ENCODE measurements around the gene PCSK4.

PCSK4 gene

GRCh38 chr19:1445185-1445931, 44.8 kb downstream of the PCSK4 start (continued):
- TF ChIP-seq ZBTB26 (tag by site-specific recombination; optimal IDR thresholded peaks at IDR 0.05) (peak; percentile 88), OSR2 (tag by site-specific recombination; IDR thresholded peaks at IDR 0.05) (peak; percentile 78), ZBTB44 (tag by site-specific recombination; IDR thresholded peaks at IDR 0.05) (no peak; the same call in 1 of the 2 replicates), TSHZ1 (tag by site-specific recombination; IDR thresholded peaks at IDR 0.05; ENCODE audit: borderline replicate concordance) (peak; percentile 46; the same call in 1 of the 2 replicates), ZNF704 (tag by site-specific recombination; IDR thresholded peaks at IDR 0.05) (no peak), FEZF1 (tag by site-specific recombination; IDR thresholded peaks at IDR 0.05) (no peak), INSM2 (tag by site-specific recombination; IDR thresholded peaks at IDR 0.05) (peak; percentile 66), ZNF2 (tag by site-specific recombination; IDR thresholded peaks at IDR 0.05) (peak; percentile 65), ZIC2 (tag by site-specific recombination; IDR thresholded peaks at IDR 0.05) (peak; percentile 96), ZNF76 (tag by site-specific recombination; IDR thresholded peaks at IDR 0.05; ENCODE audit: borderline replicate concordance, low read depth) (0 out of 2 replicates have a peak, but pooled peaks have one; percentile 65), ZNF10 (tag by site-specific recombination; IDR thresholded peaks at IDR 0.05) (no peak), ZNF785 (tag by site-specific recombination; IDR thresholded peaks at IDR 0.05) (no peak; the same call in 1 of the 2 replicates), KLF9 (tag by site-specific recombination; IDR thresholded peaks at IDR 0.05; ENCODE audit: low read depth) (peak; percentile 66), GFI1B (tag by site-specific recombination; IDR thresholded peaks at IDR 0.05) (peak; percentile 53; the same call in 1 of the 2 replicates), ZNF626 (tag by site-specific recombination; IDR thresholded peaks at IDR 0.05) (no peak), ZNF23 (tag by site-specific recombination; IDR thresholded peaks at IDR 0.05; ENCODE audit: borderline replicate concordance) (no peak), ZNF426 (tag by site-specific recombination; IDR thresholded peaks at IDR 0.05) (no peak), ZNF211 (tag by site-specific recombination; IDR thresholded peaks at IDR 0.05; ENCODE audit: low read depth) (no peak), ZBTB7A (tag by site-specific recombination; IDR thresholded peaks at IDR 0.05; ENCODE audit: low read depth) (peak; percentile 92), ZNF645 (tag by site-specific recombination; IDR thresholded peaks at IDR 0.05) (no peak), SETDB1 (IDR thresholded peaks at IDR 0.05; ENCODE audit: insufficient read length, low read length) (no peak), ZBTB21 (tag by site-specific recombination; IDR thresholded peaks at IDR 0.05) (0 out of 2 replicates have a peak, but pooled peaks have one; percentile 20), ZNF629 (tag by site-specific recombination; IDR thresholded peaks at IDR 0.05) (peak; percentile 70), ZNF19 (tag by site-specific recombination; IDR thresholded peaks at IDR 0.05; ENCODE audit: low read depth) (no peak), PATZ1 (tag by site-specific recombination; IDR thresholded peaks at IDR 0.05) (peak; percentile 97), ZNF837 (tag by site-specific recombination; IDR thresholded peaks at IDR 0.05) (peak; percentile 86; the same call in 1 of the 2 replicates), ZNF768 (tag by site-specific recombination; IDR thresholded peaks at IDR 0.05) (no peak)

Data from HEK293 (cell line).